Stimulated activated CD4-positive, alpha-beta T cell treated with anti-CD3 and anti-CD28 coated beads, Interleukin-4, amount 100 ng/mL, for 1 hour (primary cell): ENCODE results near the gene ITPK1.

Experiments
- DNase-seq: peaks from one replicate; pipeline ENCODE4 v3.0.0-alpha.2; 2020

ITPK1 gene

DNA sequence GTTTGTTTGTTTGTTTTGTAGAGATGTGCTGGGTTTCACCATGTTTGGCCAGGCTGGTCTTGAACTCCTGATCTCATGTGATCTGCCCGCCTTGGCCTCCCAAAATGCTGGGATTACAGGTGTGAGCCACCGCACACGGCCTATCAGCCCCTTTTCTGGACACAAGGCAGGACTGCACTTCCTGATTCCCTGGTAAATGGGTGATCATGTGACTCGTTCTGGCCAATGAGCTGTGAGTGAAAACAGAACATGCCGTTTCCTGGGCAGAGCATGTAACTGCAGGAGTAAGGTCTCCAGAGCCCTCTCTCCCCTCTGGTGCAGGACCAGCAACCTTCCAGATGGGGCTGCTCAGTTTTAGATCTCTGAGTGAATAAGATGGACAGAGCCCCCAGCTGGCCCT, 92.7 kb downstream of the ITPK1 start:
- DNase-seq, result no peak

DNA sequence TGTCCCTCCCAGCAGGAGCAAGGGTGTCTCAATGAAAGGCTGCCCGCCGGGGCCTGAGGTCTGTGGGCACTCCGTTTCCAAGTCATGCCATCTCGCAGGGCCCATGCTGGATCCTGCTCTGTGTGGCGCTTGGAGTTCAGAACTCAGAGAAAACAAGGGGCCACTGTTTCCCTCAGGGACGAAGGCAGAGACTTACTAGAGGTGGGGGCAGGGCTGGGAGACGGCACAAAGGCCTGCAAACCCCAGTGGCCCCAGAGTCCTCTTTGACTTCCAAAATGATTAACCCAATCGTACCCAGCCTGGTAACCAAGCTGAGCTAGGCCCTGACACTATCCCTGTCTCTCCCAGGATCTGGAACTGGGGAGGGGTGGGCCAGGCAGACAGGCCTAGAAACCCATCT, 95.8 kb downstream of the ITPK1 start:
- DNase-seq, result no peak

GRCh38 chr14:93019367-93019843, 96.3 kb downstream of the ITPK1 start:
- no peak for DNase-seq

DNA sequence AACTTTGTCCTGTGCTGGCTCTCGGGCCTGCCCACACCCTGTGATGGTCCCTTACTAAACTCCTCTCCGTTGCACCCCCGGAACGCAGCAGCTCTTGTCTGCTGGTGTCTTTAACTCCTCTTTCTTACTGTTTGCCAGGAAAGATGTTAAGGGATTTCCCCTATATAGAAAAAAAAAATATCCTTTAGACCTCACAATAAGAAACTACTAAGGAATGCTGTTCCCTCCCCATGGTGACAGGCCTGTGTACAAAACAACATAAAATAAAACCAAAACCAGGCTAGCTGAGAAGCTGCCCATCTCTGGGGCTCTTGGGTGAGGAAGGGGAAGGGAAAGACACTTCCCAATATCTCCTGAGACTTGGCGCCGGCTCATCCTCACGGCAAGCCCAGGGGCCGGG, 97.4 kb downstream of the ITPK1 start:
- DNase-seq, result no peak

GRCh38 chr14:93017898-93018297, 97.8 kb downstream of the ITPK1 start:
- no peak for DNase-seq

DNA sequence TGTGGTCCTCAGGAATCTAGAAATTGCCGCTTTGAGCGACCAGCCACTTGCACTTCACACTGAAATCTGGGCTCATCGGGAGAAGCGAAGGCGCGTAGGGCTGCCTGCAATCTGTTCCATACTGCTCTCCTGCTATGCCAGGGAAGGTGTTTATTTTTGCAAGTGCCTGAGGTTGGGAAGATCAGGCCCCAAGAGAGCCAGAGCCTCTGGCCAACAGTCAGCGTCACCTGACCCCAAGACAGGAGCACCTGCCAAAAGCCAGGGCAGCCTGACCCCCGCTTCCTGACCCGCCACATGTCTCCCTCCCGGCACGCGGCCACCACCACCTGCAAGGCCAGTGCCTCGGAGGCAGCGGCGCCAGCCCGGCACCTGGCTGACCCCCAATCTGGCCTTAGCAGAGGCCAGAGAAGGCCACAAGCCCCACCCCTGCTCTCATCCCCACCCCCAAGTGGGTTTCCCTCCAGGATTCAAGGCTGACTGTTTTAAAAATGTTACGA, 98.4 kb downstream of the ITPK1 start:
- DNase-seq, result no peak

DNA sequence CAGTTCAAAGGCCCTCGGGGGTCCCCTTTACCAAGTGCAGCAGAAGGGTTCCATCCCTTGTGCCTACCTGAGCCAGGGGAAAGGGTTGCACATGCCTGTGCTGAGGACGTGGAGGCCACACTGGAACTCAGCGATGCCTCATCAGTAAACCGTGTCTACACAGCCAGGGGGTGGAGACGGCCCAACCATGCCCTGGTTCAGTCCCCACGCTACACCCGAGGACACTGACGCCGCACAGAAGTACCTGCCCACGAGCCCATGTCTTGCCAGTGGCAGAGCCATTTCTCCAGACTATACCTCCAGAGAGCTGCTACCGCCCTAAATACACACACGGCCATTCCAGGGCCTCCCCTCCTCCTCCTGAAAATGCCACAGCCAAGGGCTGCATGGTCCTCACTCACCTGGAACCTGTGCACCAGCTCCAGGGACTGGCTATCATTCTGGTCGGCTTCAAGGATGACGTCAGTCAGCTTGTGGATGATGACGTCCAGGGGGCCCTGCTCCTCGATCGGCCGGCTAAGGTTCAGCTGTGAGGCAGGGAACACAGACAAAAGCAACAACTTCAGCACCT, 99.4 kb downstream of the ITPK1 start:
- no peak for DNase-seq

DNA sequence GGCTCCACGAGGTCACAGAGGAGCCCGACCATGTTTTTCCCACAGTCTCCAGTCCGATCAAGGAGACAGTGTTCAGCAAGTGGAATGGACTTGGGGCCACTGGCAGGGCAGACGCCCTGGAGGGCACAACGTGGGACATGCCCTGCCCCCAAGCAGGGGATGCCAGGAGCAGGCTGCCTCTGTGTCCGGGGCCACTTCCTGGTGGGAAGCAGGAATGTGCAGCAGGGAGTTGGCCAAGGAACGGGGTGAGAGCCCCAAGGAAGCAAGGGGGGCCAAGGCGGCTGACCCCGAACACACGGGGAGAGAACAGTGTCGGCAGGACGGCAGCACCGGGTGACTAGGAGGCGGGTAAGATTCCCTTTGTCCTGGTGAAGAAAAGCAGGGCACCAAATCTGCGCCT, 100.2 kb downstream of the ITPK1 start:
- no peak for DNase-seq

GRCh38 chr14:93015064-93015463, 100.7 kb downstream of the ITPK1 start:
- DNase-seq, result no peak

DNA sequence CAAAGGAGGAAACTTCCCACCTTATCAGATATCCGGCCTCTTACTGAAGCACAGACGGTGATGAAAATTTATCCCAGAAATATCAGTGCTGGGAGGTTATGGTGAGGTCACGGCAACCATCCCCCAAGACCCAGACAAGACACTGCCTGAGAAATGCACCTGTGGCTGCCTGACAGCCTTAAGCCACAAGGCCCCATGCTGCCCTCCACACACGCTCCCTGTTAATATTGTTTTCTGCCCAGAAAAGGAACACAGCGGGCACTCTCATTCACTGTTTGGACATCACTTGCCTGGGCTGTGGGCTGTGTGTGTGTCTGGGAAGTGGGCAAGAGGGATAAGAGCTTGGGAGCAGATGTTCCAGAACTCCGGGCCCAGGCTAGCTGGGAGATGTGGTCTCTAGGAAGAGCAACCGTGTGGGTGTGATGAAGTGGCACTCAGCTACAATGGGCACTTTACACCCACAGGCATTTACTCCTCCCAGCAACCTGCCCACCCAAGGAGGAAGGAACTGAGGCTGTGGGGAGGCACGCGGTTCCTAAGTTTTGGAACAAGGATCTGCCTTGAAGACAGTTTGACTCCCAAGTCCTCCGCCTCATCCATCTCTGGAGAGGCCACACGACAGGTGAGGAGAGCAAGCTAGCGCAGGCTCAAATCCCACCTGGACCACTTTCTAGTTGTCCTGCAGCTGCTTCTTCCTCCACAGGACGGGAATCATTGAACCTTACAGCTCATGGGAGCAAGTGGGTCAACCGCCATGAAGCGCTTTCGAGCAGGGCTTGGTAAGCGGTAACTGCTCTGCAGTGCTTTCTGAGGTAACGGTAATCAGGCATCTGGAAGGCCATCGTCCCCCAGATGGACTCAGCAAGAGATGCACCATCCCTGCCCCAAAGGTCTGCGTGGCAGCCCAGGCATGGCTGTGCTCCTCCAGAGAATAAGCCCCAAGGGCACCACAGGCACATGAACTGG, 101.4 kb downstream of the ITPK1 start:
- DNase-seq, result no peak

- no peak for DNase-seq
Observed at GRCh38 chr14:93012951-93013719, 102.6 kb downstream of the ITPK1 start.

DNA sequence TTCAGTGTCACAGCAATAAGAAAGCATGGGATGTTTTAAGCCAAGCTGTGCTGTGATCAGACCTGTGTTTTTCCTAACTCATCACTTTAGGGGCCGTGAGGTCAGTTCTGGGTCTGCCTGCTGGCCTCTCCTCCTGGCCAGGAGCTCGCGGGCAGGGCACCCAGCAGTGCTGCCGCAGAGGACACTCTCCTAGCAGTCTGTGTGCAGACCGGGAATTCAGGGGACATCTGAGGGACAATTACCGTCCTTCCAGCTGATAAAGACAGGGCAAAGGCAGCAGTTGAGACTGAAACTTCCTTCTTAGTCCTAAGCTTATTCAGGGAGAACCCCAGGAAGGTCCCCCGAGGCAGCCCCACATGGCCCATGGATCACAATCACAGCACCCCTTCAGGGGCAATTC, 103.2 kb downstream of the ITPK1 start:
- no peak for DNase-seq

GRCh38 chr14:93011650-93012325, 103.9 kb downstream of the ITPK1 start:
- DNase-seq, result no peak

GRCh38 chr14:93011141-93011529, 104.6 kb downstream of the ITPK1 start:
- no peak for DNase-seq

DNA sequence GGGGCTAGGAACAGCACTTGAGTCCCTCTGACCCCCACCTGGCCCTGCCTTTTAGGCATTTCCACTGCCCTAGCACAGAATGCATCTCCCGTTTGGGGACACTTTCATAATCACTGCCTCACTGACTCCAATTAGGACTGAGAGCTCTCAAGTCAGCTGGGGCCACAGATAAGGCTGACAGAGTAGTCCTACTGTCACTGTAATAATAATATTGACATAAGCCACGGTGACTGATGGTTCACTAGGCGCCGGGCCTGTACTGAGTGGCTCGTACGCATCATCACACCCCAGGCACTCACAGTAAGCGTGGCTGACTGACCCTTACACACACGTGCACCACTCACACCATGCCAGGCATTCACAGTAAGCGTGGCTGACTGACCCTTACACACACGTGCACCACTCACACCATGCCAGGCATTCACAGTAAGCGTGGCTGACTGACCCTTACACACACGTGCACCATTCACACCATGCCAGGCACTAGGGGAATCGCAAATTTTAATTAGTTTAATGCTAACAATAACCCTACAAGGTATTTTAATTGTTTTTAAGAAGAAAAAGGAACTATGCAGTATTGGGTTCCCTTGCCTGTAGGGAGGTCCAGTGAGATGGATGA, 105.1 kb downstream of the ITPK1 start:
- no peak for DNase-seq

- no peak for DNase-seq
Observed at GRCh38 chr14:93010130-93010499, 105.6 kb downstream of the ITPK1 start.

DNA sequence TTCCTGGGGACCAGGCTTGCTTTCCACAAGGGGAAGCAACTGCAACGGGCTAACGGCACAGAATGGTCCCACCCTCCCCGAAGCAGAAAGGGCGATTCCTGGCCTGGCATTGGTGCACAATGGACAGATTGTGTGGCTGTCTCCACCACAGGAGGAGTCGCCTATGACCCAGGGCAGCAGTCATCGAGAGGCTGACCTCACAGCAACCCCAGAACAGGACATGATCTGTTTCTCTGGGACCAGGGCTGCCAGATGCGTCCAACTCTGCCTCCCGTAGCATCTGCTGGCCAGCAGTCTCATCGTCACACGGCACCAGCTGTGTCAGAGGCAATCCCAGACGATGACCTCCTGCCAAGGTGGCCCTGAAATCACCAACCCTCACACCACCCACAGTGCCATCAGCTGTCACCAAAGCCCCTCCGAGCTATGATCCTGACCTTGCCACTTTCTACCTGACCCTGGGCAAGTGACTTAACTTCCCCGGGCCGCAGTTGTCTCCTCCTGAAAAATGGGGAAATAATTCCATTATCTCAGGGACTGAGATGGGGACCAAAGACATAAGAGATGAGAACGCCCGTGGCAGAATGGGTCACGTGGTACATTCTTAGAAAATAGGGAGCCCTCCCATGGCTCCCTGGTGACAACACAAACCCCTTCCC, 106.1 kb downstream of the ITPK1 start:
- no peak for DNase-seq

GRCh38 chr14:93008381-93008780, 107.3 kb downstream of the ITPK1 start:
- DNase-seq, result no peak

DNA sequence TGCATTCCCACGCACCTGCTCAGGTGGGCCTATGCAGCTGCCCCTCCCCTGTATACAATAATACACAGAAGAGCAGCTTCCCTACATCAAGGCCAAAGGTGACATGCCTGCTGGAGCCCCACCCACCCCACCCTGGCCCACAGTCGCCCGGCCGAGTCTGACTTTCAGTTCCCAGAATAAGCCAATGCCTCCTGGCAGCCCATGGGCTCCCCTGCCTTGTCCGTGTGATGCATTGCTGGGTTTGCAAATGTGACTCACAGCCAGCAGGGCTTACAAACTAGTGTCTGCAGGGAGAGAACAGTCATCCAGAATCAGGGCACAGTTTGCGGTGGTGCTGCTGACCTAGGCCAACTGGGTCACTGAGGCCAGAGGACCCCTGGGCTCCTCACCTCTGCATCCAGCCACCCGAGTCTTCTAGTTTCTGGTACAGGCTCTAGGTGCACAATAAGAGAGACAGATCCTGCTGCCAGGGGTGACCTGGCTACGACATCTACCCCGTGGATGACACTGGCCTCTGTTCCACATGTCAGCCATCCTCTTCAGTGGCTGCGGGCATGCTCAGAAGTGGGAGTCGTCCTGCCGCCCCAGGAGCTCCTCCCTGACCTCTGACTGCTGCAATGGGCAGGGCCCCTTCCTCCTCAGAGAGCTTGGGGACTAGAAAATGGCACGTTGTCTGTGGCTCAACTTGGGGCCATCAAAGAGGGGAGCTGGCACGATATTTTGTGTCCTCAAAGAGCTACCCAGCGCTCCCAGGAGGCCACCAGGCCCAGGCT, 108.3 kb downstream of the ITPK1 start:
- DNase-seq, result no peak

- no peak for DNase-seq
Observed at GRCh38 chr14:93006567-93007051, 109.1 kb downstream of the ITPK1 start.

GRCh38 chr14:93005838-93006237, 109.9 kb downstream of the ITPK1 start:
- DNase-seq, result no peak
